Erythroblast (primary cell): ENCODE data around the gene NEGR1.

Experiments
- GATA1 ChIP-seq: IDR thresholded peaks from 2 replicates; pipeline ENCODE4 v1.6.1; 2011; ENCODE audit warnings: low read depth, mild to moderate bottlenecking, control low read depth, low read length, moderate library complexity
- POLR2A ChIP-seq: IDR thresholded peaks from 2 replicates; pipeline ENCODE4 v1.6.1; 2011; ENCODE audit warnings: mild to moderate bottlenecking, low read length

GRCh38 chr1:71835442-71835813 lies 446.9 kb downstream of the NEGR1 start:
- no peak for TF ChIP-seq GATA1
- TF ChIP-seq POLR2A = no peak
